IMR-90 (cell line): ENCODE results near the gene DCDC2. TPM values are rescaled to one million over a fixed set of nuclear protein-coding genes. Genes with fewer than 3 reads are reported as not detected.

ENCODE experiments used
- ATAC-seq: fragments of 200-7000 bp; cut with Tn5 transposase; 2 replicates; pipeline ENCODE4 v1.9.1; 2020; ENCODE audit warnings: low read depth, mild to moderate bottlenecking, moderate library complexity
- BruUV-seq: library from RNA; stranded (reverse); fragments of 400-500 nt; replicated peaks from 2 replicates; lab custom pipeline; 2021; lab: Mats Ljungman, UMichigan
- CTCF ChIA-PET: fragments of 300-600 bp; formaldehyde crosslinking; extraction: SDS; loops from one replicate; lab custom pipeline; 2021; ENCODE audit warnings: antibody characterized with exemption; lab: Yijun Ruan, JAX
- POLR2A ChIA-PET: fragments of 300-600 bp; sonication (Branson Sonifier 250); formaldehyde crosslinking; loops from one replicate; lab custom pipeline; 2022; ENCODE audit warnings: antibody characterized with exemption; ENCODE audit not compliant: unreplicated experiment; lab: Charles Lee
- DNase-seq: peaks from one replicate; pipeline ENCODE4 v3.0.0; 2013
- H2AFZ ChIP-seq: replicated peaks from 2 replicates; pipeline ENCODE3; 2013; ENCODE audit warnings: low read length, mild to moderate bottlenecking; ENCODE audit not compliant: poor library complexity
- H2AK5ac ChIP-seq: 2 replicates; pipeline ENCODE4 v1.6.1; 2013; ENCODE audit warnings: low read depth, low read length, inconsistent platforms
- H2AK9ac ChIP-seq: replicated peaks from 2 replicates; pipeline ENCODE3; 2013; ENCODE audit warnings: mild to moderate bottlenecking, low read depth, low read length, moderate library complexity; ENCODE audit not compliant: poor library complexity
- H2BK120ac ChIP-seq: 2 replicates; pipeline ENCODE4 v1.6.1; 2013; ENCODE audit warnings: low read depth, low read length, inconsistent platforms
- H2BK15ac ChIP-seq: 3 replicates; pipeline ENCODE4 v1.6.1; 2013; ENCODE audit warnings: low read depth, low read length, inconsistent platforms
- H2BK20ac ChIP-seq: 2 replicates; pipeline ENCODE4 v1.6.1; 2013; ENCODE audit warnings: low read depth, mild to moderate bottlenecking, inconsistent platforms, low read length, moderate library complexity
- H2BK5ac ChIP-seq: 2 replicates; pipeline ENCODE4 v1.6.1; 2013; ENCODE audit warnings: mild to moderate bottlenecking, low read depth, low read length, inconsistent platforms; ENCODE audit not compliant: poor library complexity, severe bottlenecking
- H3K14ac ChIP-seq: replicated peaks from 2 replicates; pipeline ENCODE4 v1.6.1; 2013; ENCODE audit warnings: low read depth, low read length, inconsistent platforms
- H3K18ac ChIP-seq: 2 replicates; pipeline ENCODE4 v1.6.1; 2013; ENCODE audit warnings: low read depth, low read length, control low read depth
- H3K23ac ChIP-seq: 2 replicates; pipeline ENCODE4 v1.6.1; 2013; ENCODE audit warnings: low read depth, low read length, inconsistent platforms
- H3K27ac ChIP-seq: 2 replicates; pipeline ENCODE4 v1.5.1; 2013; ENCODE audit warnings: mild to moderate bottlenecking, control low read depth, low read length; ENCODE audit not compliant: insufficient read depth
- H3K27me3 ChIP-seq: 2 replicates; pipeline ENCODE4 v1.6.1; 2013; ENCODE audit warnings: low read length; ENCODE audit not compliant: control insufficient read depth, insufficient read depth
- H3K36me3 ChIP-seq: 2 replicates; pipeline ENCODE4 v1.6.1; 2013; ENCODE audit warnings: low read length, mixed read lengths; ENCODE audit not compliant: control insufficient read depth, insufficient read depth
- H3K4ac ChIP-seq: 2 replicates; pipeline ENCODE4 v1.6.1; 2013; ENCODE audit warnings: low read depth, low read length, inconsistent platforms
- H3K4me1 ChIP-seq: 2 replicates; pipeline ENCODE4 v1.6.1; 2013; ENCODE audit warnings: low read length, mixed read lengths; ENCODE audit not compliant: control insufficient read depth, insufficient read depth
- H3K4me2 ChIP-seq: 2 replicates; pipeline ENCODE4 v1.6.1; 2013; ENCODE audit warnings: low read depth, mild to moderate bottlenecking, control low read depth, low read length, moderate library complexity
- H3K4me3 ChIP-seq: 2 replicates; pipeline ENCODE4 v1.5.1; 2013; ENCODE audit warnings: low read depth, mild to moderate bottlenecking, control low read depth, low read length, moderate library complexity; ENCODE audit not compliant: insufficient read depth
- H3K56ac ChIP-seq: 2 replicates; pipeline ENCODE4 v1.6.1; 2013; ENCODE audit warnings: low read length, inconsistent platforms; ENCODE audit not compliant: insufficient read depth; ENCODE audit errors: extremely low read depth
- H3K79me1 ChIP-seq, 2 experiments: 2 replicates each; pipeline ENCODE4 v1.6.1; 2013; ENCODE audit warnings: low read length in 2 of 2, inconsistent platforms in 1 of 2, low read depth in 1 of 2
- H3K9ac ChIP-seq: 2 replicates; pipeline ENCODE4 v1.6.1; 2013; ENCODE audit warnings: low read depth, low read length, control low read depth
- H3K9me1 ChIP-seq: 2 replicates; pipeline ENCODE4 v1.6.1; 2013; ENCODE audit warnings: low read length, inconsistent platforms; ENCODE audit not compliant: insufficient read depth
- H3K9me3 ChIP-seq: 2 replicates; pipeline ENCODE4 v1.6.1; 2013; ENCODE audit warnings: low read length; ENCODE audit not compliant: control insufficient read depth, insufficient read depth
- H4K20me1 ChIP-seq: 2 replicates; pipeline ENCODE4 v1.6.1; 2013; ENCODE audit warnings: low read length, inconsistent platforms; ENCODE audit not compliant: insufficient read depth
- H4K5ac ChIP-seq: 2 replicates; pipeline ENCODE4 v1.6.1; 2013; ENCODE audit warnings: mild to moderate bottlenecking, low read depth, low read length, control low read depth
- H4K8ac ChIP-seq, 2 experiments: 2 replicates each; pipeline ENCODE4 v1.6.1; 2013; ENCODE audit warnings: low read depth in 2 of 2, low read length in 2 of 2, control low read depth in 1 of 2, inconsistent platforms in 1 of 2
- H4K91ac ChIP-seq: 2 replicates; pipeline ENCODE4 v1.6.1; 2013; ENCODE audit warnings: low read depth, low read length, inconsistent platforms; ENCODE audit not compliant: insufficient read depth
- BHLHE40 ChIP-seq: fragments of 150-350 bp; IDR thresholded peaks from 2 replicates; pipeline ENCODE4 v1.6.1; 2016; ENCODE audit warnings: mild to moderate bottlenecking, low read depth, low read length
- CEBPB ChIP-seq: IDR thresholded peaks from 2 replicates; pipeline ENCODE4 v1.6.1; 2012; ENCODE audit warnings: low read depth, low read length, improper control_type of control experiment
- CHD1 ChIP-seq: IDR thresholded peaks from 2 replicates; pipeline ENCODE4 v1.6.1; 2012; ENCODE audit warnings: low read depth, low read length, improper control_type of control experiment
- CTCF ChIP-seq: conservative IDR thresholded peaks from 2 replicates; pipeline ENCODE4 v1.5.1; 2012; ENCODE audit warnings: mild to moderate bottlenecking, low read depth, low read length, improper control_type of control experiment
- ELK1 ChIP-seq: fragments of 150-350 bp; IDR thresholded peaks from 2 replicates; pipeline ENCODE4 v1.6.1; 2016; ENCODE audit warnings: low read depth, mild to moderate bottlenecking, low read length, moderate library complexity, borderline replicate concordance
- FOS ChIP-seq: fragments of 150-350 bp; IDR thresholded peaks from 2 replicates; pipeline ENCODE4 v1.6.1; 2016; ENCODE audit warnings: low read depth, low read length
- MAFK ChIP-seq: IDR thresholded peaks from 2 replicates; pipeline ENCODE4 v1.6.1; 2012; ENCODE audit warnings: low read depth, low read length, improper control_type of control experiment
- MAZ ChIP-seq: IDR thresholded peaks from 2 replicates; pipeline ENCODE4 v1.6.1; 2012; ENCODE audit warnings: low read depth, mild to moderate bottlenecking, low read length, improper control_type of control experiment, moderate library complexity, borderline replicate concordance
- MXI1 ChIP-seq: IDR thresholded peaks from 2 replicates; pipeline ENCODE4 v1.6.1; 2012; ENCODE audit warnings: low read depth, mild to moderate bottlenecking, low read length, moderate library complexity, borderline replicate concordance
- NFE2L2 ChIP-seq: fragments of 150-350 bp; IDR thresholded peaks from 2 replicates; pipeline ENCODE4 v1.6.1; 2016; ENCODE audit warnings: low read depth, mild to moderate bottlenecking, low read length
- POLR2A ChIP-seq: IDR thresholded peaks from 2 replicates; pipeline ENCODE4 v1.6.1; 2012; ENCODE audit warnings: mild to moderate bottlenecking, low read depth, low read length
- RAD21 ChIP-seq: IDR thresholded peaks from 2 replicates; pipeline ENCODE4 v1.6.1; 2012; ENCODE audit warnings: low read length, improper control_type of control experiment
- RCOR1 ChIP-seq: IDR thresholded peaks from 2 replicates; pipeline ENCODE4 v1.6.1; 2012; ENCODE audit warnings: mild to moderate bottlenecking, low read length, improper control_type of control experiment; ENCODE audit not compliant: insufficient replicate concordance
- RFX5 ChIP-seq: IDR thresholded peaks from 2 replicates; pipeline ENCODE4 v1.8.0; 2012; ENCODE audit warnings: low read depth, mild to moderate bottlenecking, low read length, moderate library complexity
- SMC3 ChIP-seq: fragments of 150-350 bp; IDR thresholded peaks from 2 replicates; pipeline ENCODE4 v1.6.1; 2016; ENCODE audit warnings: low read depth, mild to moderate bottlenecking, antibody characterized with exemption, low read length, moderate library complexity
- USF2 ChIP-seq: fragments of 150-350 bp; IDR thresholded peaks from 2 replicates; pipeline ENCODE4 v1.6.1; 2017; ENCODE audit warnings: mild to moderate bottlenecking, antibody characterized with exemption, low read length, low read depth
- WGBS, 2 experiments: methylation state at CpG; one replicate each; pipeline versions ENCODE4 v1.1.5 to v1.1.7; 2013; ENCODE audit warnings: missing lambda C conversion rate in 2 of 2; ENCODE audit not compliant: insufficient read length in 1 of 2; ENCODE audit errors: extremely low coverage in 2 of 2; 5-methylcytosine and 5-hydroxymethylcytosine counted together
- dilution Hi-C: fragments of 300-500 bp; cut with HindIII; formaldehyde crosslinking; loops from one replicate; pipeline ENCODE4 v1.14.3; 2018; ENCODE audit warnings: low sequenced_read_pairs; ENCODE audit not compliant: unreplicated experiment
- in situ Hi-C: fragments of 300-500 bp; cut with MboI; formaldehyde crosslinking; loops from 3 replicates; pipeline ENCODE4 v1.14.3; 2019; ENCODE audit warnings: low sequenced_read_pairs, inconsistent platforms, mixed read lengths
- intact Hi-C: fragments of 100-400 bp; cut with micrococcal nuclease; formaldehyde crosslinking; loops from 2 replicates; pipeline ENCODE4 v1.10.0; 2022
- polyA plus RNA-seq, 3 experiments: library from polyadenylated mRNA; depleted of rRNA; stranded (reverse); fragments of >200 nt; gene quantifications; 2 replicates each; pipeline ENCODE4 v1.2.3, GENCODE V29; 2012; ENCODE audit warnings: low replicate concordance in 1 of 3
- total RNA-seq: library from RNA; depleted of rRNA; stranded (reverse); fragments of >200 nt; gene quantifications from 2 replicates; pipeline ENCODE4 v1.2.3, GENCODE V29; 2012

Gene DCDC2
- total and polyA plus RNA-seq, 2 of the 4 experiments (the other 2 are of a cell fraction) = not detected

GRCh38 chr6:24126586-24127192, 231.2 kb downstream of the DCDC2 start:
- Histone ChIP-seq H2BK20ac (no peak overlapping the region), H3K23ac (no peak overlapping the region), H3K9ac (no peak overlapping the region), H3K56ac (no peak overlapping the region), H3K27ac (no peak overlapping the region), H4K8ac (no peak overlapping the region), H3K4me1 (no peaks in the 10 kb centered on the region), H3K4me3 (no peak overlapping the region), H2BK15ac (no peak overlapping the region), H3K9me1 (no peaks in the 10 kb centered on the region), H3K4ac (no peak overlapping the region), H4K5ac (no peak overlapping the region), H3K27me3 (no peaks in the 10 kb centered on the region), H2AK5ac (no peak overlapping the region), H2BK5ac (no peak overlapping the region), H2BK120ac (no peak overlapping the region), H4K91ac (no peak overlapping the region), H3K18ac (no peak overlapping the region), H3K9me3 (no peaks in the 10 kb centered on the region; the same call in 1 of the 2 replicates), H2AFZ (no peak overlapping the region), H3K14ac (no peak overlapping the region), H3K4me2 (no peak overlapping the region), H2AK9ac (no peak overlapping the region), H4K20me1 (no peaks in the 10 kb centered on the region), H3K79me1 (no peaks in the 10 kb centered on the region), H3K36me3 (no peaks in the 10 kb centered on the region)
- DNase-seq (peak; percentile 22), ATAC-seq (0 out of 2 replicates have a peak, but pooled peaks have one; percentile 40)
- ChIA-PET POLR2A (no interaction called here), CTCF (no interaction called here)
- 0% methylated on average over 2 of the region's 6 CpGs; no CpG with 5 or more reads in 1 of the 2 experiments for WGBS, 2 experiments
- in situ Hi-C loops (no loop called here), intact Hi-C loops (no loop called here), dilution Hi-C loops (no loop called here)
- TF ChIP-seq MAFK (no peak), CTCF (no peak), CEBPB (no peak), NFE2L2 (no peak), BHLHE40 (no peak), RFX5 (no peak), RCOR1 (no peak), FOS (no peak), ELK1 (no peak), MXI1 (no peak), SMC3 (no peak), MAZ (no peak), USF2 (no peak), CHD1 (no peak), RAD21 (no peak), POLR2A (no peak)
- BruUV-seq = no TSS peak
